ENCODE results near the gene TRIM50. TPM values are rescaled to one million over a fixed set of nuclear protein-coding genes. Genes with fewer than 3 reads are reported as not detected.

Gene TRIM50
- total RNA-seq, 2 experiments from 2014 or later, result not detected

Other genes with a start within 250 kb of the TRIM50 start
- gene SPDYE9, start 242.0 kb downstream of the TRIM50 start, total RNA-seq, result not detected
- 10 to 100 TPM; 53.6 to 54.1 TPM for gene NSUN5, start 19.3 kb downstream of the TRIM50 start, total RNA-seq
- gene FKBP6, start 79 bp upstream of the TRIM50 start, total RNA-seq, result not detected
- under 1 TPM; 0.10 to 0.11 TPM for gene FZD9, start 105.7 kb upstream of the TRIM50 start, total RNA-seq
- 100 to 1,000 TPM; 111 to 112 TPM for gene BAZ1B, start 194.2 kb upstream of the TRIM50 start, total RNA-seq
- gene BCL7B, start 229.6 kb upstream of the TRIM50 start, total RNA-seq, result 10 to 100 TPM; 76.8 to 80.8 TPM